GM12891 (cell line): ENCODE data around the gene AIF1L.

Experiments used
- POLR2A ChIP-seq: IDR thresholded peaks from 2 replicates; pipeline ENCODE4 v1.6.1; 2011; ENCODE audit warnings: low read depth, low read length, control low read depth
- POLR2AphosphoS5 ChIP-seq: IDR thresholded peaks from 2 replicates; pipeline ENCODE4 v1.6.1; 2011; ENCODE audit warnings: low read depth, low read length, control low read depth
- SPI1 ChIP-seq: IDR thresholded peaks from 2 replicates; pipeline ENCODE4 v1.6.1; 2011; ENCODE audit warnings: low read depth, low read length, control low read depth
- TAF1 ChIP-seq: IDR thresholded peaks from 2 replicates; pipeline ENCODE4 v1.6.1; 2011; ENCODE audit warnings: low read depth, low read length, control low read depth

DNA sequence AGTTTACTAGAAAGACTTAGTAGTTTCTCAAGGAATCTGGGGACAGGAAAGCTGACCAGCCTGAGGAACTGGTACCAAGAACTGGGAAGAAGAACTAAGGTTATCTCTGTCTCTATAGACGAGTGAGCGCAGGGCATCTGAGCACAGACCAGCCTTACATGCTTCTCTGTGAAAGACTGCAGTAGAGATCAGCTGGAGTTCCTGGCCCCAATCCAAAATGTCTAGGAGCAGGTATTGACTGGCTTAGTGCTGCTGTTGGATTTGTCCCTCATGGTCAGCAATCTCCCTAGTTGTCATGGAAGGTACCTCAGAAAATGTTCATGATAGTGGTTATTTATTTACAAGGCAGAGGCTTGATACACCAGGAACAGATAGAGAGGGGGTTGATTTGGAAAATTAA lies 42.3 kb downstream of the AIF1L start:
- TF ChIP-seq POLR2A (no peak), POLR2AphosphoS5 (no peak), TAF1 (no peak), SPI1 (no peak)
